ENCODE results near the gene RYR2.

DNA sequence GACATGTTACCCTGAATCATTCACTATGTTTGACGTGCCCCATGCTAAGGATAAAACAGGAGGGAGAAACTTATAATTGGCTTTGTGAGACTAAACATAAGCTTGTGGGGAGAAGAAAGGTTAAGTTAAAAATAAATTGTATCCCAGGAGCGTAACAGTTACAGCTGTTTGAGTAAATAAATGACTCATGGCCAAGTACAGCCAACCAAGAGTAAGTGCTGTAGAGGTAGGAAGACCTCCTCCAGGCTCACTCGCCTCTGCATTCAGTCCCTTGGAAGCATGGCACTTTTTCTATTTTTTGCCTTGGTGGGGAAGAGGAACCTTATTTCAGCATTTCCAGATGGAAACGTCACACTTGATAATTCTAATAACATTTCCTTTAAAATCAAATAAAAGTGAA, 732.3 kb downstream of the RYR2 start:
- TF ChIP-seq, protein P1, sequence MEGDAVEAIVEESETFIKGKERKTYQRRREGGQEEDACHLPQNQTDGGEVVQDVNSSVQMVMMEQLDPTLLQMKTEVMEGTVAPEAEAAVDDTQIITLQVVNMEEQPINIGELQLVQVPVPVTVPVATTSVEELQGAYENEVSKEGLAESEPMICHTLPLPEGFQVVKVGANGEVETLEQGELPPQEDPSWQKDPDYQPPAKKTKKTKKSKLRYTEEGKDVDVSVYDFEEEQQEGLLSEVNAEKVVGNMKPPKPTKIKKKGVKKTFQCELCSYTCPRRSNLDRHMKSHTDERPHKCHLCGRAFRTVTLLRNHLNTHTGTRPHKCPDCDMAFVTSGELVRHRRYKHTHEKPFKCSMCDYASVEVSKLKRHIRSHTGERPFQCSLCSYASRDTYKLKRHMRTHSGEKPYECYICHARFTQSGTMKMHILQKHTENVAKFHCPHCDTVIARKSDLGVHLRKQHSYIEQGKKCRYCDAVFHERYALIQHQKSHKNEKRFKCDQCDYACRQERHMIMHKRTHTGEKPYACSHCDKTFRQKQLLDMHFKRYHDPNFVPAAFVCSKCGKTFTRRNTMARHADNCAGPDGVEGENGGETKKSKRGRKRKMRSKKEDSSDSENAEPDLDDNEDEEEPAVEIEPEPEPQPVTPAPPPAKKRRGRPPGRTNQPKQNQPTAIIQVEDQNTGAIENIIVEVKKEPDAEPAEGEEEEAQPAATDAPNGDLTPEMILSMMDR (IDR thresholded peaks at IDR 0.05; ENCODE audit: low read depth, low read length) = no peak
- TF ChIP-seq EZH2phosphoT487 (IDR thresholded peaks at IDR 0.05; ENCODE audit: low read depth) = no peak

Measured in OCI-LY3 (cell line).